Smooth muscle cell of the brain vasculature (primary cell): ENCODE results near the gene ABI3.

ENCODE experiments used
- DNase-seq: peaks from one replicate; pipeline ENCODE4 v3.0.0-alpha.2; 2012; ENCODE audit warnings: low read depth, low spot score

ABI3 gene

GRCh38 chr17:49225554-49226236 lies 15.2 kb downstream of the ABI3 start:
- no peak for DNase-seq

GRCh38 chr17:49226771-49227435 lies 16.4 kb downstream of the ABI3 start:
- DNase-seq: no peak

GRCh38 chr17:49227436-49228261 lies 17.1 kb downstream of the ABI3 start:
- DNase-seq: no peak

- DNase-seq: no peak
Measured at GRCh38 chr17:49229076-49229804, 18.7 kb downstream of the ABI3 start.

DNA sequence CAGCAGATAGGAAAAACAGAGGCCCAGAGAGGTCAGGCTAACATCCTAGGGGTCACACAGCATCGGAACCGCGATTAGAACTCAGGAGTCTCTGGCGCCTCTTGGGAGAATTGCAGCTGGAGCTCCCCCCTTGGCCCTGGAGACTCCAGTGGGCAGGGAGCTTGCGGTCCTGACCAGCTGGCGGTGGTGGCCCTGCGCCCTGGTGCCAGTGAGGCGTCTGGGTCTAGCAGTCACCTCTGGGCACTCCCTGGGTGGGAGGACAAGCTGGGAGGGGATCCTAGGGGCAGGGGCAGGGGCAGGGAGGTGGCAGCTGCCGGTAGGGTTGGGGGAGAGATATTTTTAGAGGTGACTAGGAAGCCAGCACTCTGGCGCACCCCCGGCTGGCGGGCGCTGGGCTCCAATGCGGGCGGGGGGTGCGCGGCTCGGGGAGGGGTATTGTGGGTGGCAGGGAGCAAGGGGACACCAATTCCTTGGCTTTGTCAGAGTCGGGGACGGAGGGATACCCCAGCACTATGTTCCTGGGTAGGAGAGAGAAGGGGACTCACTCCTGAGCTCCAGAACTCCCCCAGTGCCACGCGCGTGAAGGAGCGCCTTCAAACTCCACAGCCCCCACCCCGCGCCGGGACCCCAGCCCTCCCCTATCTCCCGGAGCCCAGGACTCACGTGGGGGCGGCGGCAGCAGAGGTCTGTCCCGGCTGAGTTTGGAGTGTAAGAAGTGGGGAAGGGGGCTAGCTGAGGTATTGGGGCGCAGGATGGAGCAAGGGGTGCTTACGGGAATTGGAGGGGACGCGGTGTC lies 19.5 kb downstream of the ABI3 start:
- no peak for DNase-seq

GRCh38 chr17:49230636-49231562 lies 20.4 kb downstream of the ABI3 start, which contains the start of gene PHOSPHO1:
Gene PHOSPHO1, minus strand, starts transcription at chr17:49230787. Its CDS starts 4,096 bp downstream, at chr17:49226691.
- no peak for DNase-seq

DNA sequence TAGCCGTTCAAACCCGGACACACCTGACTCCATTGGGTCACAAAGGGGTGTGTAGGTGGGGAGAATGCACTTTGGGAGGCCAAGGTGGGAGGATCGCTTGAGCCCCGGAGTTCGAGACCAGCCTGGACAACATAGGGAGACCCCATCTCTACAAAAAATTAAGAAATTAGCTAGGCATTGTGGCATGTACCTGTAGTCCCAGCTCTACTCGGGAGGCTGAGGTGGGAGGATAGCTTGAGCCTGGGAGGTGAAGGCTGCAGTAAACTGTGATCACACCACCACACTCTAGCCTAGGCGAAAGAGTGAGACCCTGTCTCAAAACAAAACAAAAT lies 21.0 kb downstream of the ABI3 start:
- DNase-seq: no peak

GRCh38 chr17:49234509-49235080 lies 24.1 kb downstream of the ABI3 start:
- DNase-seq: no peak

- DNase-seq: no peak
Measured at GRCh38 chr17:49235896-49236295, 25.4 kb downstream of the ABI3 start.

- no peak for DNase-seq
Measured at GRCh38 chr17:49239963-49240362, 29.5 kb downstream of the ABI3 start.

- no peak for DNase-seq
Measured at GRCh38 chr17:49240619-49241018, 30.1 kb downstream of the ABI3 start.

GRCh38 chr17:49241040-49241439 lies 30.5 kb downstream of the ABI3 start:
- no peak for DNase-seq

- DNase-seq: no peak
Measured at GRCh38 chr17:49241692-49242397, 31.3 kb downstream of the ABI3 start.

DNA sequence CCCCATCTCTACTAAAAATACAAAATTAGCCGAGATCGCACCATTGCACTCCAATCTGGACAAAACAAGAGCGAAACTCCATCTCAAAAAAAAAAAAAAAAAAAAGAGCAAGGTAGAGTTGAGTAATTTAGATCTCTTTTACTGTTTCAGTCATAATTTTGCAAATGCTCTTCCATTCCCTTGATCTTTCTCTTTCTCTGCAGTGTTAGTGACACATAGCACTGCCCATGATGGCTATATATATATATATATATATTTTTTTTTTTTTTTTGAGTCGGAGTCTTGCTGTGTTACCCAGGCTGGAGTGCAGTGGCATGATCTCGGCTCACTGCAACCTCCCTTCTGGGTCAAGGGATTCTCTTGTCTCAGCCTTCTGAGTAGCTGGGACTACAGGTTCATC lies 32.3 kb downstream of the ABI3 start:
- DNase-seq: no peak

DNA sequence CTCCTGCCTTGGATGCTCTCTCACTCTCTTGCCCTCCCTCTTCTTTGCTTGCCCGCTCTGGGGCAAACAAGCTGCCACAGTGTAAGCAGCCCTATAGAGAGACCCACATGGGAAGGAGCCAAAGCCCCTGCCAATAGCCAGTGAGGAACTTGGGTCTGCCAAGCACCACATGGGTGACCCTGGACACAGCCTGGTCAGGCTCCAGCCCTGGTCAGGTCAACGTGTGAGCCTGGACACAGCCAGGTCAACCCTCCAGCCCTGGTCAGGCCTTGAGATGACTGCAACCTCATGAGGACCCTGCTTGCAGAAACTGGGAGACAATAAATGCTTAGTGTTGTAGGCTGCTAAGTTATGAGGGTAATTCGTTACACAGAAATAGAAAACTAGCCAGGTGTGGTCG lies 34.3 kb downstream of the ABI3 start:
- DNase-seq: no peak

- no peak for DNase-seq
Measured at GRCh38 chr17:49247944-49248343, 37.4 kb downstream of the ABI3 start.

DNA sequence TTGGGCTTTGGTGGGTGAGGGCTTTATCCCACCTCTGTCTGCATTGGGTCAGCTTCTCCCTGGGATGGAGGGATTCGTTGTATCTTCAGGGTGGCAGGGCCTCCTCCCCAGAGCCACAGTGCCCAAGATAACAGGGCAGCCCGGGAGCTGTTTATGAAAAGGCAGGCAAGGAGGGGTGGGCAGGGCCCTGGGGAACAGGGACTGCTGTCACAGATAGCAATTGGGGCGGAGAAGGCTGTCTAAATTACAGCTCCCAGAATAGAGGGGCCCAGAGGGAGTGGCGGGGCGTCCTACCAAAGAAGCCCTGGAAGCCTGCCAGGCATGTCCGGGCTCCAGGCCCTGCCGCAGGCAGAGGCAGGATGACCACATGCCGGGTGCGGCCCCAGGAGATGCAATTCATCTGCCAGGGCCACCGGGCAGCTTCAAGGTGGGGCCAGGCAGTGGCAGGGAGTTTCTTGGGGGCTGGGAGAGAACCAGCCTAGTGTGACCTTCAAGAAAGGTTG lies 38.8 kb downstream of the ABI3 start:
- no peak for DNase-seq

- DNase-seq: no peak
Measured at GRCh38 chr17:49249890-49250522, 39.5 kb downstream of the ABI3 start.
